Keratinocyte (primary cell): ENCODE results near the gene SPATA9.

Experiments
- CTCF ChIP-seq, 3 experiments: IDR thresholded peaks in 1 of 3; conservative IDR thresholded peaks in 1 of 3; optimal IDR thresholded peaks in 1 of 3; 2 replicates in 2 of 3; 3 replicates in 1 of 3; pipeline versions ENCODE3 to v1.5.1; 2011; ENCODE audit warnings: low read length in 3 of 3, mild to moderate bottlenecking in 3 of 3, moderate library complexity in 2 of 3, control low read depth in 1 of 3, inconsistent platforms in 1 of 3; ENCODE audit not compliant: insufficient read depth in 2 of 3; ENCODE audit errors: extremely low read depth in 1 of 3
- EZH2 ChIP-seq: IDR thresholded peaks from one replicate; pipeline ENCODE4 v1.6.1; 2012; ENCODE audit warnings: inconsistent platforms, mild to moderate bottlenecking, low read length, moderate library complexity

- no peak for TF ChIP-seq CTCF (optimal IDR thresholded peaks at IDR 0.05 in 1 of 3, IDR thresholded peaks at IDR 0.05 in 1 of 3, conservative IDR thresholded peaks at IDR 0.05 in 1 of 3; ENCODE audit: extremely low read depth in 1 of 3, insufficient read depth in 2 of 3, low read length in 3 of 3)
- TF ChIP-seq EZH2 = no peak
Measured at GRCh38 chr5:95718738-95719137, 35.9 kb upstream of the SPATA9 start.
